Kidney (tissue), 14 donors: ENCODE measurements around the gene POLR2I. TPM values are rescaled to one million over a fixed set of nuclear protein-coding genes. Genes with fewer than 3 reads are reported as not detected.

Experiments used
- DNase-seq, 5 donors: peaks; one replicate each; pipeline ENCODE4 v3.0.0-alpha.2; 2013 to 2020
- FAIRE-seq: peaks from 2 replicates; lab custom pipeline; 2012; peaks lifted over from hg19 to GRCh38; lab: Jason Lieb, UNC
- H3K27ac ChIP-seq, 2 donors: one replicate each; pipeline ENCODE4 v1.7.0; 2013; ENCODE audit warnings: low read depth in 2 of 2, low read length in 2 of 2, inconsistent platforms in 1 of 2
- H3K27me3 ChIP-seq: one replicate; pipeline ENCODE4 v1.7.1; 2013; ENCODE audit warnings: low read length, inconsistent platforms; ENCODE audit not compliant: control insufficient read depth, insufficient read depth
- H3K36me3 ChIP-seq, 3 donors: one replicate each; pipeline versions ENCODE4 v1.7.0 to v1.7.1; 2013; ENCODE audit warnings: low read length in 3 of 3, control low read depth in 1 of 3, inconsistent platforms in 1 of 3; ENCODE audit not compliant: insufficient read depth in 3 of 3, control insufficient read depth in 2 of 3
- H3K4me1 ChIP-seq, 3 donors: one replicate each; pipeline versions ENCODE4 v1.7.0 to v1.7.1; 2013; ENCODE audit warnings: low read length in 3 of 3, inconsistent platforms in 1 of 3, low read depth in 1 of 3; ENCODE audit not compliant: control insufficient read depth in 2 of 3, insufficient read depth in 2 of 3
- H3K4me3 ChIP-seq, 3 donors: one replicate each; pipeline versions ENCODE4 v1.7.0 to v1.8.1; 2013; ENCODE audit warnings: low read length in 3 of 3, control low read depth in 1 of 3, inconsistent platforms in 1 of 3
- H3K9ac ChIP-seq, 3 donors: one replicate each; pipeline versions ENCODE4 v1.7.0 to v1.7.1; 2013; ENCODE audit warnings: low read length in 3 of 3, control low read depth in 1 of 3, inconsistent platforms in 1 of 3
- H3K9me3 ChIP-seq, 3 donors: one replicate each; pipeline versions ENCODE4 v1.7.0 to v1.7.1; 2013; ENCODE audit warnings: low read length in 3 of 3, control low read depth in 1 of 3, inconsistent platforms in 1 of 3; ENCODE audit not compliant: control insufficient read depth in 2 of 3, insufficient read depth in 1 of 3
- CTCF ChIP-seq: IDR thresholded peaks from 3 replicates; pipeline ENCODE4 v1.5.1; 2012; ENCODE audit warnings: mild to moderate bottlenecking, moderate library complexity, borderline replicate concordance; ENCODE audit not compliant: insufficient read depth; ENCODE audit errors: extremely low read depth
- intact Hi-C: fragments of 100-400 bp; cut with DNase I; formaldehyde crosslinking; loops from one replicate; pipeline ENCODE4 v1.11.1; 2022
- polyA plus RNA-seq: library from polyadenylated mRNA; stranded (reverse); fragments of 350-450 nt; fragmentation: Illumina TruSeq; extraction: RNeasy Lipid Tissue Mini Kit (QIAGEN cat#74804); gene quantifications from one replicate; pipeline ENCODE4 v1.2.3, GENCODE V29; 2014; ENCODE audit warnings: low read depth, low replicate concordance; ENCODE audit not compliant: insufficient read depth
- total RNA-seq: library from RNA; stranded (reverse); fragmentation: NEBNext Ultra II Directional; extraction: Animal tissue kit (Norgen Biotek cat#: 25700); gene quantifications from one replicate; pipeline ENCODE4 v1.2.1, GENCODE V29; 2021
- donor health status: control.
- donor health status: control.
- donor health status: control.
- donor health status: control.
- donor health status: control.
- donor health status: DM: yes; HTN: yes; CAD: no.
- donor health status: Normal renal cell carcinoma (clear cell type).

Gene POLR2I
- total and polyA plus RNA-seq, 2 donors from 2014 or later: 59.9 to 119 TPM

GRCh38 chr19:36097036-36097435 lies 17.6 kb downstream of the POLR2I start:
- Histone ChIP-seq H3K4me1 (no peaks in the 10 kb centered on the region), H3K27me3 (no peaks in the 10 kb centered on the region), H3K36me3 (no peaks in the 10 kb centered on the region), H3K9ac (no peak overlapping the region), H3K27ac (no peak overlapping the region), H3K4me3 (no peak overlapping the region), H3K9me3 (no peaks in the 10 kb centered on the region)
- TF ChIP-seq CTCF: no peak
- DNase-seq: no peak
- no peak for FAIRE-seq
- intact Hi-C loops: no loop called here

- FAIRE-seq: no peak
- intact Hi-C loops: no loop called here
- H3K4me3 ChIP-seq: no peak overlapping the region
These were observed 21.0 kb downstream of the POLR2I start for GRCh38 chr19:36093687-36094086.

GRCh38 chr19:36093146-36093662 lies 21.5 kb downstream of the POLR2I start:
- Histone ChIP-seq H3K36me3 (no peaks in the 10 kb centered on the region), H3K27ac (no peak overlapping the region), H3K27me3 (no peaks in the 10 kb centered on the region), H3K9me3 (no peaks in the 10 kb centered on the region), H3K4me3 (no peak overlapping the region), H3K4me1 (no peaks in the 10 kb centered on the region), H3K9ac (no peak overlapping the region)
- DNase-seq: no peak
- no peak for TF ChIP-seq CTCF
- intact Hi-C loops: no loop called here
- FAIRE-seq: no peak

More at GRCh38 chr19:36093687-36094086, 21.0 kb downstream of the POLR2I start:
- no peaks in the 10 kb centered on the region for H3K4me1 ChIP-seq
- H3K27ac ChIP-seq: no peak overlapping the region
- TF ChIP-seq CTCF: no peak
- H3K9me3 ChIP-seq: no peaks in the 10 kb centered on the region
- DNase-seq: no peak
- H3K9ac ChIP-seq: no peak overlapping the region
- H3K36me3 ChIP-seq: no peaks in the 10 kb centered on the region
- H3K27me3 ChIP-seq: no peaks in the 10 kb centered on the region

GRCh38 chr19:36092566-36092965 lies 22.1 kb downstream of the POLR2I start:
- TF ChIP-seq CTCF: no peak
- no peaks in the 10 kb centered on the region for H3K27me3 ChIP-seq
- intact Hi-C loops: no loop called here
- FAIRE-seq (no peak), DNase-seq (no peak)
- no peak overlapping the region for H3K27ac ChIP-seq
- H3K4me1 ChIP-seq: no peaks in the 10 kb centered on the region
- H3K36me3 ChIP-seq: no peaks in the 10 kb centered on the region
- no peak overlapping the region for H3K9ac ChIP-seq
- no peak overlapping the region for H3K4me3 ChIP-seq
- H3K9me3 ChIP-seq: no peaks in the 10 kb centered on the region
